Effector CD8-positive, alpha-beta T cell (primary cell): ENCODE data around the gene DPYD.
"Not testable (repeated sequence)": the region's sequence is repeated elsewhere in the genome, so short reads cannot be mapped to it uniquely, and the experiment has no call there.

ENCODE experiments used
- DNase-seq: peaks from one replicate; lab custom pipeline; 2025; lab: John Stamatoyannopoulos, UW

Gene DPYD

DNA sequence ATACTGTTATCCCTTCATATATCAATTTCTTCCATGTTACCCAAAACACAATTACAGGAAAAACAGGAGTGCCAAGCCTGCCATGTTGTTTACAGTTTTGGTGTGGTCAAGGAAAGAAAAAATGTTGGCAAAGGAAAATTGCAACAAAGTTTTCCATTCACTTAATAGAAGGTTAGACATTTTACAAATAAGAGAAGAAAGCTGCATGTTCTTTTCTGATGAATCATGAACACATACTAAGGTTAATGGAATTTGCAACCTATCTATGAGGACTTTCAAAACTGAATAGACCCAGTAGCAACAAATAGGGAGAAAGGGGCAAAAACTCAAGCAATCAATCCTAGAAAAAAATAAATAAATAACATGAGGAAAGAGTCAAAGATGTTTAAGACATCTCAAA, 556.7 kb downstream of the DPYD start:
- no peak for DNase-seq

DNA sequence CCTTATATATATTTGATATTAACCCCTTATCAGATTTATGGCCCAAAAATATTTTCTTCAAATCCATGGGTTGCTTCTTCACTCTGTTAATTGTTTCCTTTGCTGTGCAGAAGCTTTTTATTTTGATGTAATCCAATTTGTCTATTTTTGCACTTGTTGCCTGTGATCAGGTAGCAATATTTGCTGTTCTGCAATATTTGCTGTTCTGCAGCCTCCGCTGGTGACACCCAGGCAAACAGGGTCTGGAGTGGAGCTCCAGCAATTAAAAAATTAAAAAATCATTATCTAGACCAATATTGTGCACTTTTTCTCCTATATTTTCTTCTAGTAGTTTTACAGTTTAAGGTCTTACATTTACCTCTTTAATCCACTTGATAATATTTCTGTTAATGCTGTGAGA, 564.5 kb downstream of the DPYD start:
- no peak for DNase-seq

DNA sequence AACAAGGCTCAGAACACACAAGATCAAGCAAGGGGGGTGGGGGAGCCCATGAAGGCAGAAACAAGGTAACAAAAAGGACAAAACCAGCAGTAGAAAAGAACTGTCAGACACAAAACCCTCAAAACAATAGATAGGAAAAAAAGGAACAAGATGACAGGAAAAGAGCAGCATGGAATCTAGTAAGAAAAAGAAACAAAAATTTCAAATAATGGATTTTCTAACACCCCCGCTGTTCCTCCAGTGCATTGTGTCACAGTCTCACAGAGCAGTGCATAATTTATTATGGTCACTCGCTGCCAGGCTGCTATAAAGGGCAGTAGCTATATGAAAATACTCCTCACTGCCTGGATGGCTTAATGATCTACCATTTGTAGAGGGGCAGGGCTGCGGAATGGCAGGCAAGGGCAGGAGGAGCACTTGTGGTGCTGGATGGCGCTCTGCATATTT, 567.9 kb downstream of the DPYD start:
- DNase-seq = no peak

DNA sequence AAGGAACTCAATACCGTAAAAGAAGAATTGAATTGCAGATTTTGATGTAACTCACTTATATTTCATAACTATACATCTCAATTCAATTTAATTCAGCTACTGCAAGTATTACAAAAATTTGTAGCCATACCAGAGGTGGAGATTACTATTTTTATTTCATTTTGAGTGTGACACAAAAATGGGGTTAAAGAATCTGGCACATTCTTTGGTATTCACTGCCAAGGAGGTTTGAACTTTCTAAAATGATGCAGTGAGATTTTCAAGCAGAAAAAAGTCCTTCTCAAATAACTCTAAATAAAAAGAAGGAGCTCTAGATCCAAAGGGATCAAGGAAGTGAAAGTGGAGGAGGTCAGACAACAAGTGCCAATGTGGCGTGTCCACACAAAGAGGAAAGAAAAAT, 569.0 kb downstream of the DPYD start:
- DNase-seq = no peak

DNA sequence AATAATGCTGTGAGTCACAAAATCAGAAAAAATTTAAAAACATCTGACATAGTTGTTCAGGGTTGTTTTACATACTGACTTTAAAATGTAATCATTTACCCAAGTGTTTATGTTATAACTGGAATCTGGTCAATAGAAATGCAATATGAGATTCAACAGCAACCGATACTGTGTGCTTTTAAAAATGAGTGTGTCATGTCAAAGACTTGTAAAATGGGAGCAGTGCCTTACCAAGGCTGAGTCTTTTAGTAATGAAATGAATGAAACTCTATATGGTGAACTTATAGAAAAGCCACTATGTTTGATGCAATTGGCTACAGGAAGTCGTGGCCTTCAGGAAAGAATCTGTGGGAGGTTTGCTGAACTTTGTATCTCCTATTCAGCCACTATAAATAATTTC, 570.2 kb downstream of the DPYD start:
- no peak for DNase-seq

DNA sequence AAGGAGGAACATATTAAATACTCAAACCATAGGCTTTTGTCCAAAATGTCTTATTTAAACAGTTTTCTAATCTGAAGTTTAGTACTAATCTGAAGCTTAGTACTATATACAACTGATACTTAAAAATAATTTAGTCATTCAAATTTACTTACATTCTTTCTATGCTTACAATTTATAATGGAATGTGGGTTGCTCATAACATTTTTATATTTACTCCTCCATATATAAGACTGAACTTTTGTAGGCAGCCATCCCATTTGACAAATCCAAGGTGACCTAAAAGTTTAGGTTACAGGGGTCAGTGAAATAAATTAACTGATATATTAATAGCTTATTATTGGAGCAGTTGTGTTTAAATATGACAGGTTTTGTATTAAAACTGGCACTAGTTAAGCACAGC, 570.6 kb downstream of the DPYD start:
- DNase-seq = no peak

DNA sequence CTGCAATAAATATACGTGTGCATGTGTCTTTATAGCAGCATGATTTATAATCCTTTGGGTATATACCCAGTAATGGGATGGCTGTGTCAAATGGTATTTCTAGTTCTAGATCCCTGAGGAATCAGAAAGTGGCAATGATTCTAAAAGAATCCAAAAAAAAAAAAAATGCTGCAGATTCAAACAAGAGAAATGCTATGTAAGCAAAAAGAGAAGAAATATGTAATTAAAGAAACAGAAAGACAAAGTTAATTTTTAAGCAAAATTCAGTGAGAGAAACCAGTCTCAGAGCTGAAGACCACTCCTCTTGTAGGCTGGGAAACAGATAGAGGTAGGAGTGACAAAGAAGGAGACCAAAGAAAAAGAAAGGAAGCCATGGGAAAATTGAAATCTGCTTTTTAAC, 571.0 kb downstream of the DPYD start:
- not testable (repeated sequence) for DNase-seq

DNA sequence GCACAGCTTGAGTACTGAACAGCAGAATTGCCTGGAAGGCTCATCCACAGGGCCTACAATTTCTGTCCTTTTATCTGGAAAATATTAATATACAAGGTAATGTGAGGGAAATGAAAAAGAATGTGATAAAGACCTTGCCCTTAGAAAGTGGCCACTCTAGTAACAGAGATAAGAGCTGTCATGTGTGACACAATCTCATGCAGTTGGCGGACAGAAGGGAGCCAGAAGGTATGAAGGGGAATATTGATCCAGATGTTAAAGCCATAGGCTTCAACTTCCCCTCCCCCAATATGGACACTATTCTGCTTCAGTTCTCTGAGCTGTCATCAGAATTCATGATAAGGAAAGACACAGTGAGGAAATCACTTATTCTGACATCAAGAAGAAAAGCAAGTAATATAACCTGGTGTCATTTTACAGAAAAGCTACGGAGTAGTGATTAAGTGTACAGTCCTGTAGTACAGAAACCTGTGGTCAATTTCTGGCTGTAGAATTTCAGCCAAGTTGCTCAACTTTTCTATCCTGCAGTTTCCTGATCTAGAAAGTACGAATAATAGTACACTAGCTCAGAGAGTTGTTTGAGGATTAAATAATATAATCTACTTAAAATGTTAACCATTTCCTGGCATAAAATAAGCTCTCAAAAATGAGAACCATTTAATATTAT, 572.1 kb downstream of the DPYD start:
- no peak for DNase-seq

DNA sequence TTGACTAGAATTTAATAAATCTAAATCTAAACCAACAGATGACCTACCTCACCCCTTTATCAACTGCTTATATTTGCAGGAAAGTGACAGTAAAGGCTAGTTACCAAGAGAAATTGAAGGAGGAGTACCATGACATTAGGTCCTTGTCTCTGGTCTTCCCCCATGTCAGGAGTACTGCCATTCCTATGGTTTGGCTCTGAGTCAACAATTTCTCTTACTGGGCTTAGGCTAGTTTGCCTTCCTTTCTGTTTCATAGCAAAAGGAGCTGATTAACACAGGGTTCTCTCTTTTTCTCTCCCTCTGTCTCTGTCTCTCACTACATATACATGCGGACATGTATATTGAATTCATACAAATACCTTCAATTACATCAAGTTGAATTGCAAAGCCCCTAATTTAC, 579.9 kb downstream of the DPYD start:
- no peak for DNase-seq

DNA sequence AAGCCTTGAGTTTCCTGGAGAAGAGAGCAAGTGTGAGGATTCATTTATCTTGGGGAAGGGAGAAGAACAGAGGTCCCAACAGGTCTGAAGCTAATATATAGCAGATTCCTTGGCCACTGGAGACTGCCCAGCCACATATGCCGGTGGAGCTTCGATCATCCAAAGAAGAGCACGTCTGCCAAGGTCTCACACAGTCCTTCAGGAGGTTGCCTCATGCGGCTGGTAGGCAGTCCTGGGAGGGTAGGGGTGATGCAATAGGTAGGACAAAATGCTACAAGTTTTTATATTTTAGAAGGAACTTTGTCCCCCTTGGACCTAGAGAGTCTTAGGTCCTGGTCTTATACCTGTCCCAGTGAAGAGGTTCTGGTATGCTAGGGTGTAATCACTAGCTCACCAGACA, 582.5 kb downstream of the DPYD start:
- no peak for DNase-seq

DNA sequence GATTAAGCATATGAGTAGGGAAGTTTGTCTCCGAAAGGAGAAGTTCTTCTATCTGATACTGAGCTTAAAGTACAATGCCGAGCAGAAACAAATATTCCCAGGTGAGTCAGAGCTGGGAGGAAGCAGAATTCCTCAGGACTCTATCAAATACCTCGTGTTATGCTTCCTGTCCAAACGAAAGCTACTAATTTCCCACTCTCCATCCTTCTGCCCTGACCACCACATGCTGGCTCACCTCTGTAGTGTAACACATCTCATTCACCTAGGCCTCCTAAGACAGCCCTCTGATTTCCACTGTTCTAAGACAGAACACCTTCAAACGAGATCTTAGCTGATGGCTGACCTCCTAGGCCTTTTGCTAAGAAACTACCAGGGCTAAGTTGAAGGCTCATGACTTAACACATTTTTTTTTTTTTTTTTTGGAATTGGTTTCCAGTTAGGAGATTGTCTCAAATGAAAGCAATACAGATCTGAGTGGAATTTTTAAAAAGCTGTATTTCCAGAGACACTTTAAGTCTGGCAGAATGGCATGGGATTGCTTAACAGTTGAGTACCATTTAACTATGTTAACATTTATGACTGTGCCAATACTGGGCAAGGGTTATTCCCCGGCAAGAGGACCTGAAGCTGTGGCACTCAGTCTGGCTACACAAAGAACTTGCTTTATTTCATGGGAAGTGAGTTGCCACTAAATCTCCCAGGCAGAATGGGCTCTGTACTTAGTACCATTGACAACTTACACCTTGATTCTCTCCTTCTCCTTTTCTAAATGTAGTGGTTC, 583.4 kb downstream of the DPYD start:
- no peak for DNase-seq

DNA sequence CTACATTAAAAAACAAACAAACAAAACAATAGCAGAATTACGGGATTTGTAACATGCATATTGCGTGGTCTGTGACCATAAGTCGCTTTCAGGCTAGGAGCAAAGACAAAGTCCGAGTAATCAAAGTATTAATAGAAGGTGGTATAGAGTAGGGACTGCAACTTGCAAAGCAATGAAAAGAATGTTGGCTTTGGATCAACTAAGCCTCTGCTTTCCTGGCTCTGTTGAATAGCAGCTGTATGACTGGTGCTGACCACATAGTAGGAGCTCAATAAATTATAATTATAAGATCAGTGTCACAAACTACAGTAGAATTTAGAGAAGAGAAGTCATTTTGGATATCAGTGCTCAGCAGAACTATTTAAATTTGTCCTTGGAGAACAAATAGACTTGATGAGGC, 586.4 kb downstream of the DPYD start:
- DNase-seq = no peak

DNA sequence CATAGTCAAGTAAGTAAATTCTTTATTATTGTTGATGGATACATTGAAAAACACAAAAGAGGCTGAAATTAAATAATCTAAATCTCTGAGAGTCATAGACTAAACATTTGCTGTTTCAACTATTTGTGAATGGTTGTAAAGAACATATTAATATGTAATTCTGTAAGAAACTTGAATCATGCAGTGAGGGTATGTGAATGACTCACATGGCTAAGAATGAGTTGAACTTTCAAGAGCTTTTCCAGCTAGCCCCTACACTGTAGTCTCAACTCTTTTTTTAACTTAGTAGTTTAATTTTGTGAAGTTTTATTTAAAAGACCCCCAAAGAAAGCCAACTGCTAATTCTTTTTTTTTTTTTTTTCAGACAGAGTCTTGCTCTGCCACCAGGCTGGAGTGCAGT, 588.1 kb downstream of the DPYD start:
- no peak for DNase-seq

DNA sequence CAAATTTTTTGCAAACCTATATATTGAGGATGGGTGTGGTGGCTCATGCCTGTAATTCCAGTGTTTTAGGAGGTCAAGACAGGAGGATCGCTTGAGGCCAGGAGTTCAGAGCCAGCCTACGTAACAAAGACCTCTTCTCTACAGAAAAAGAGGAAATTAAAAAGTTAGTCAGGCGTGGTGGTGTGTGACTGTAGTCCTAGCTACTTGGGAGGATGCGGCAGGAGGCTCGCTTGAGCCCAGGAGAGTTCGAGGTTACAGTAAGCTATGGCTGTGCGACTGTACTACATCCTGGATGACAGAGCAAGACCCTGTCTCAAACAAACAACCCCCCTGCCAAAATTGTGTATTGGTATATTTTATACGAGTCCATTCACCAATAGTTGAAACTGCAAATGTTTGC, 589.7 kb downstream of the DPYD start:
- no peak for DNase-seq

DNA sequence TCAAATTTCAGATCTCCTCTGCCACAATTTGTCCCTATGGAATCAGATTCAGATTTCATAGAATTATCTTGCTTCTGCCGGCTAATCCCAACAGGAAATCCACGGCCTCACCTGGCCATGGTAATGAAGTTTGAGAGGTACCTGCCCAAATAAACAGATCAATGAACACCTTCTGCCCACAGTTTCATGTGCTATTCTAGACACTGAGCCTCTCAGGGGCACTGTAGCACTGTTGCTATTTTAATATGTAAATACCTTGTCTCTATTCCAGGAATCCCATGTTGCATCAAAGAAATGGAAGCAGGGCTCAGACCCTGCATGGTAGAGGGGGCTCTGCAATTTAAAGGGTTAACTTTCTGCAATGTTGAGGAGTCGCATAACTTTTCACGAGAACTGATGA, 606.1 kb downstream of the DPYD start:
- no peak for DNase-seq

DNA sequence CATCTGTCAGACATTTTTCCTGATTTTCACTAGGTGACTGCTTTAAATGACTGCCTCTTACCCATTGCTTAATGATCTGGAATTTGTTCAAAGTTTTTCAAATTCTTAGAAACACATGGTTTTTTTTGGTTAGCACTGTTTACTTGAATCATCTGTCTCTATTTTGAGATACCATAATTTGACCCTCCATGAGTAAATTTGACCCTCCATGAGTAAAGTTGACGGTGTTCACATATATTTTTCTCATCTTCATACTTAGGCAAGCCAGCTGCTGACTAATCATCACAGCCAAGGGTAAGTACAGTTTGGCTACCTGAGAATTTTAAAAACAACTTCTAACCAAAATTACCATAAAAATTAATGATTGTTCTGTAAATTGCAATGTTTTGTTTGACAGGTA, 612.7 kb downstream of the DPYD start:
- DNase-seq = no peak

DNA sequence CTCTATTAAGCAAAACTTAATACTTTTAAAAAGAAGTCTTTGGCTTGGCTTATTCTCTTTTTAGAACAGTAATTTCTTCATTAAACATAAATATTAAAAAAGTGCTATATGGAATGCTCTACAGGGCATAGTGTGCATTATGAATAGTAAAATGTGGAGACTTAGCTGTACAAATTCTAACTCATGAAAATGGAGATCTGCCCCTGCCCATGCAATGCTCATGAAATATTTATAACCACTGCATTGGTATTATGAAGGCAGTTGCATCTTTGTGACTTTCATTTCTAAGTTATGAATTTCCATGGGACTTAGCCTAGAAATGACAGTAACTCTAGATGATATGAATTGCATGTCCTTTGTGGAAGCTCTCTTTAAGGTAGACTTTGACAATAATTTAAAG, 613.3 kb downstream of the DPYD start:
- no peak for DNase-seq

DNA sequence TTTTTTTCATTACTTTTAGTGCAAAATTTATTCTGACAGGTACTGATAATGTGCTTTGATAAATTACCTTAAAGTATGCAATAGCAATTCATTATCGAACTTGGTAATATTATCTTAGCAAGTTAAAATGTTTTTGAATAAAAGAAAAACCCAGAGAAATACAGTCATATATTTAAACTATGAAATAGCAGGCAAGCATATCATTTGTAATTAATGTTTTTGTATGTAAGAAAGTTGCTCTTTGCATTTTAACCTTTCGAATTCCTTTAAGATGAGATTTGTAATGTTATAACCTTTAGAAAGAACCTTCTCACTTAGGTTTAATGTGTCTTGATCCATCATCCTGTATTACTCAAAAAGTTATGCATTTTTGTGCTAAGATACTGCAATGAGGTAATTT, 613.7 kb downstream of the DPYD start:
- DNase-seq = no peak

DNA sequence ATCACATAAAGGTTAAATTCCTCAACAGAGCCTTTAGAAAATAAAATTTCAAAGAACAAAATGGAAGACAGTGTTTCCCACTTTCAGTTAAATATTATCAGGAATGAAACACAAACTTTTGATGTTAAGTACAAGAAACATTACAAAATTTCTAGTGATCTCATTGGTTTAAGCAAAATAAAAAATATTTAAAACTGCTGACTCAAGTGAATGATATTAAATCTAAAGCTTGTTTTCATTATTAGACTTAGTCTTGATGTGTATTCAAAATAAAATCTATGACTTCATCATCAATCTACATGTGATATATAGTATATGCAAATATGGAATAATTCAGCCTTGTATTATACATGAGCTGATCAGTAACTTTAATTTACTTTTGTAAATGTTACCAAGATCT, 614.3 kb downstream of the DPYD start:
- DNase-seq = no peak

DNA sequence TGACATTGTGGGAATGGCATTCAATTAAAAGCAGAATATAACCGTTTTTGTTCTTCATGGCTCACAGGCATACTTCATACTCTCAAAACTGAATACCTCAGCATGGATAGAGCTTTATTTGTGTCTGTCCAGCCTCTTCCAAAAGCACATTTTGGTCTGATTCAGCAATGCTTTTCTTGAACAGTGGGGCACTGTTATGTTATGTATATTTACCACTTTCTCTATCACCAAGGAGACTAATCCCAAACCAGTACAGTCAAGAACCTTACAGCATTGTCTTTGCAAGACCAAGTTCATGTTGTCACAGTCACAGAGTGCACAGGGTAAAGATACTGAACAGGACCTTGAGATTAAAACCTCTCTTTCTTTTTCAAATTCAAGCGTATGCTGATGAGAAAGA, 616.5 kb downstream of the DPYD start:
- no peak for DNase-seq

DNA sequence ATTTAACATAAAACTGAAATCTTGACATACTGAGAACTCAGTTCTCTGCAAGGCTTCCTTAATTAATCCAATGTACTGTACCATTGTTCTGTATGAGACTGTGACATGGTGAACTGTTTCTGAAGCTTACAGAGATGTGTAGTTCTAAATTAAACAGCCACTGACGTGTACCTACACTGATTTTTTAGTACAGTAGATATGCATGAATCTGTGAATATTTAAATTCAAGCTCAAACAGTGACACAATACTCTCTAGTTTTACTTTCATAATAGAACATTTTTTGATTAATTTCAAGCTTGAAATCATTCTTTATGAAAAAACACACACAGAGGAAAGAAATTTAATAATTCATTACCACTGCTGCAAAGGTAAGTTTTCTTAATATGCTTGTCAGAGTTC, 621.9 kb downstream of the DPYD start:
- DNase-seq = no peak

DNA sequence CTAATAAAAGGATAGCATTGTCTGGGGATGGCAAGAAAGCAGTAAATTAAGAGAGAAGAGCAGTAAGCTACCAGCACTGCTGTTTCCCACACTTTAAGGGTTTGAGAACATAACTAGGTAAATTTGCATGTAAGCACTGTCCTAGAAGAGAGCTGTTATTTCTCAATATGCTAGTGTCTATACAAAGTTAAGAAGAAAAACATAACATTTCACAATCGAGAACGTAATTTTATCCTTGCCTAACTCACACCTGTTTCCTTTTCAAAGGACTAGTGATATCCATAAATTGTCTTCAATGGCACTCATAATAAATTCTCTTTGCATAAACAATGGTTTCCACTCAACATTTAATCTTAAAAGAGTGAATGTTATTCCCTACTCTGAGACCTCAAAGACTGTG, 623.2 kb downstream of the DPYD start:
- DNase-seq = no peak

DNA sequence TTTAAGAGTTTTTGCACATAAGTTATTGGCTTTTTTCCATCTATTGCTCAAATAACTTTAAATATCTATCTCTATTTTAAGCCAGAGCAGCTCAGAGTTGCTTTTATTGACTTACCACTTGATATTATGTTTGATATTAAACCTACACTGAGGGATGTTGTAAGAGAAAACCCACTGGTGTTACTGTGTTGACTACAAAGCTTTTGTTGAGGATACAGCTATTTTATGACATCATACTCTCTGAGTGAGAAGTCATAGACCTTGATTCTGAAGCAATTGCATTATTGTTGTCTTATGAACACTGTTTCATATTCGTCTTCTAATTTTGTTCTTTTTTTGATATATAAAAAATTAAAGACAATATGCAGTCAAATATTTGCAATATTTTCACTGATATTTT, 638.9 kb downstream of the DPYD start:
- DNase-seq = no peak
